ENCODE results near the gene NPM3.

The NPM3 gene

GRCh38 chr10:101778151-101778780, 5.0 kb downstream of the NPM3 start:
- H3K4me3 ChIP-seq: peak overlapping the region; percentile 70
- TF ChIP-seq, protein P1, sequence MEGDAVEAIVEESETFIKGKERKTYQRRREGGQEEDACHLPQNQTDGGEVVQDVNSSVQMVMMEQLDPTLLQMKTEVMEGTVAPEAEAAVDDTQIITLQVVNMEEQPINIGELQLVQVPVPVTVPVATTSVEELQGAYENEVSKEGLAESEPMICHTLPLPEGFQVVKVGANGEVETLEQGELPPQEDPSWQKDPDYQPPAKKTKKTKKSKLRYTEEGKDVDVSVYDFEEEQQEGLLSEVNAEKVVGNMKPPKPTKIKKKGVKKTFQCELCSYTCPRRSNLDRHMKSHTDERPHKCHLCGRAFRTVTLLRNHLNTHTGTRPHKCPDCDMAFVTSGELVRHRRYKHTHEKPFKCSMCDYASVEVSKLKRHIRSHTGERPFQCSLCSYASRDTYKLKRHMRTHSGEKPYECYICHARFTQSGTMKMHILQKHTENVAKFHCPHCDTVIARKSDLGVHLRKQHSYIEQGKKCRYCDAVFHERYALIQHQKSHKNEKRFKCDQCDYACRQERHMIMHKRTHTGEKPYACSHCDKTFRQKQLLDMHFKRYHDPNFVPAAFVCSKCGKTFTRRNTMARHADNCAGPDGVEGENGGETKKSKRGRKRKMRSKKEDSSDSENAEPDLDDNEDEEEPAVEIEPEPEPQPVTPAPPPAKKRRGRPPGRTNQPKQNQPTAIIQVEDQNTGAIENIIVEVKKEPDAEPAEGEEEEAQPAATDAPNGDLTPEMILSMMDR (IDR thresholded peaks at IDR 0.05): no peak
- H3K27ac ChIP-seq: no peak overlapping the region
- DNase-seq (ENCODE audit: low spot score): peak; percentile 67

DNA sequence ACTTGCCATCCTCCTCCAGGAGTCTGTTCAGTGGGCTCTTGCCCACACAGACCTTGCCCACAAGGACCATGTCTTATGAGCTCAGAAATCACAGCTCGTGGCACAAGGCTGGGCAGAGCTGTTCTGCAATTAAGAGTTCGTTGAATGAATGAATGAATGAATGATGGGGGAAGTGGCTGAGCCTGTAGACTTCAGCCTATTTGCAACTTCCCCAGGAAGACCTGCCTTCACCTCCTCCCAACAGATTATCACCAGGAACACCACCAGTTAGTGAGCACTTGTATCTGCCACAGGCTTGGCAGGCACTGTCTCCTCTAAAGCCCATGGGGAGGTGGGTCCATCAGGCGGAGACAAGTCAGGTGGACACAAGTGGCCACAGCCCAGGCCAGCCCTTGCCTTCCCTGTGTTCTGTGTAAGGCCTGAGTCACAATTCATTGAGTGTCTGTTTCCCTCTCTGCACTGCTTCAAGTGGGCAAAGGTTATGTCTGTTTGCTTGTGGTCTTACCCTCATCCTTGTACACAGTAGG, 5.6 kb downstream of the NPM3 start:
- TF ChIP-seq, protein P1 (IDR thresholded peaks at IDR 0.05): no peak
- no peak overlapping the region for H3K4me3 ChIP-seq
- H3K27ac ChIP-seq: no peak overlapping the region
- DNase-seq (ENCODE audit: low spot score): peak; percentile 57

GRCh38 chr10:101776161-101776817, 7.0 kb downstream of the NPM3 start:
- TF ChIP-seq, protein P1 (IDR thresholded peaks at IDR 0.05): no peak
- DNase-seq (ENCODE audit: low spot score): peak; percentile 46
- Histone ChIP-seq H3K4me3 (peak overlapping the region; percentile 68), H3K27ac (no peak overlapping the region)

DNA sequence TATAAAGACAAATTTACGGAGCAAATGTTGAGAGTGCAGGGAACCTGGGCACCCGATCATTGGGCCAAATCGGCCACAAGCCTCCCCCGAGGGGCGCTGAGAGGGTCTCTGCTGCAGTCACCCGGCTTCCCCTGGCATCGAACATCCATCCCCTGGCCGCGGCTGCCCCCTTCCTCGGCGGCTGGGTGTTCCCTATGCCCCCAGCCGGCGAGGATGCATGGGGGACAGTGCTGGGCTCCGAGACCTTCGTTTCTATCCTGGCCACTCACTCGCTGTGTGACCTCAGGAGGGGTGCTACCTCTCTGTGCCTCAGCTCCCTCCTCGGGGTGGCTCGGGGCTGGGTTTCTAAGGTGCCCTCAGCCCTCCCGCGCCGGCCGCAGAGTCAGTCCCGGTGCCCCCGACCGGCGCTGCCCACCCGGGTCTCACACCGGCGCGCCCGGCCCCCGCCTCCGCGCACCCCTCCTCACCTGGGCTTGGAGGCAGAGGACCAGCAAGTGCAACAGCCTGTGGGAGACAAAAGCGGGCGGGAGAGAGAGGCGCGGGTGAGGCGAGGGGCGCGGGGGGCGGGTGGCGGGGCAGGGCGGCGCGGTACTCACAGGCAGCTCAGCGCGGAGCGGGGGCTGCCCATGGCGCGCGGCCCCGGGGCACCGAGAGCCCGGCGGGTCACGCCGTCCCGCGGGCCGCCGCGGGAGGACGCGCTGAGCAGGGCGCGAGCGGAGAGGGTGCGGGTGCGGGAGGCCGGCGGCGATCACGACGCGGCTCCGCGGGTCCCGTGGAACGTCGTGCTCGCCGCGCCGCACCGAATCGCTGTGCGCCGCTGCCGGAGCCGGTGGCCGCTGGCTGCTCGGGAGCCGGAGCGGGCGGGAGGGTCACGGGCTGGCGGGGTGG, 7.7 kb downstream of the NPM3 start, which contains the start of gene FGF8:
Gene FGF8 (minus strand): TSS at position 842 of the 888 bp plus-strand sequence. CDS start 214 bp downstream, at position 628.
- DNase-seq (ENCODE audit: low spot score): peak; percentile 45
- Histone ChIP-seq H3K27ac (no peak within 1 kb of the TSS), H3K4me3 (peak within 1 kb of the TSS; percentile 68)
- TF ChIP-seq, protein P1 (IDR thresholded peaks at IDR 0.05): no peak

DNA sequence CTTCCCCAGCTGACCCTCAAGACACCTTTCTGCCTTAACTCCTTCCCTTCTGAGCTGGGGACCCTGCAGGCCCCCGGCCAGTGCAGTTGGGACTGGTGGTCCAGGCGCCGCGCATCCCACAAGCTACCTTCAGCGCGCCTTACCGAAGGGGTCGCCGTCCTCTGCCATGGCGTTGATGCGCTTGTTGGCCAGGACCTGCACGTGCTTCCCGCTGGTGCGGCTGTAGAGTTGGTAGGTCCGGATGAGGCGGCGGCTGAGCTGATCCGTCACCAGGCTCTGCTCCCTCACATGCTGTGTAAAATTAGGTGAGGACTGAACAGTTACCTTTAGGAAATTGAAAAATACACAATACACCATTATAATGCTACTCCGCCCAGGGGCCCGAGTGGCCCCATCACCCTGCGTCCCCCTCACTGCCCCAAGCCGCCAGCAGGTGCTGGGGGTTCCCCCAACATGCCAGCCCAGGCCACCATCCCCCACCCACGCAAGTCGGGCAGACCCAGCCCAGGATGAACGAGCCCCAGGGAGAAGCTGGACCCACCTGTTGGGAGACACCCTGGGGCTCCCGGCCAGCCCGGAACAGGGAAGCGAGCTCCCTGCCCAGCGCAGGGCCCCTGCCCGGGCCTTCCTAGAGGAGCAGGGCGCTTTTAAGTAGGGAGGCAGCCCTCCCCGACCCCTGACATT, 8.5 kb downstream of the NPM3 start:
- DNase-seq (ENCODE audit: low spot score): peak; percentile 61
- H3K4me3 ChIP-seq: no peak overlapping the region
- H3K27ac ChIP-seq: no peak overlapping the region
- TF ChIP-seq, protein P1 (IDR thresholded peaks at IDR 0.05): no peak

- peak; percentile 41 for DNase-seq (ENCODE audit: low spot score)
- Histone ChIP-seq H3K4me3 (no peak overlapping the region), H3K27ac (no peak overlapping the region)
- TF ChIP-seq, protein P1 (IDR thresholded peaks at IDR 0.05): no peak
These were observed 9.2 kb downstream of the NPM3 start for GRCh38 chr10:101773923-101774588.

Data from coronary artery (tissue), 2 donors.